HG02973 (cell line): Measurements from ENCODE around the gene VSTM5.

Source experiments
- ATAC-seq: cut with Tn5 transposase; IDR thresholded peaks from one replicate; pipeline ENCODE4 v1.9.1; 2021; ENCODE audit warnings: moderate library complexity; ENCODE audit not compliant: unreplicated experiment

The VSTM5 gene

DNA sequence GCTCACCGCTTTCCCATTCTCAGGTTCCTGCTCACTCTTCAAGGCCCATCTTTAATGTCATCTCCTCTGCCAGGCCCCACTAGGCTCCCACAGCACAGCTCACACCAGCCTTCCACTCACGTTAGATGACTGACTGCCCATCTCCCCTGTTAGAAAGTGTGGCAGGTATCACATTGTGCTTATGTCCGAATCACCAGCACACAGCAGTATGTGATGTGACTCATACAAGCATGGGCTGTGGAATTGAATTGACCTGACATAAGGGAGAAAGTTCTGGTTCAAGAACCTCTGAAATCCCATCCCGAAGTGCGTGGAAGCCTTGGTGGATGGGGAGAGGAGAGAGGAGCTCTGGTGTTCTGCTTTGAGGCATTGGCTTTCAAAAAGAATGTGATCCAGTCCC lies 6.5 kb downstream of the VSTM5 start:
- no peak for ATAC-seq

DNA sequence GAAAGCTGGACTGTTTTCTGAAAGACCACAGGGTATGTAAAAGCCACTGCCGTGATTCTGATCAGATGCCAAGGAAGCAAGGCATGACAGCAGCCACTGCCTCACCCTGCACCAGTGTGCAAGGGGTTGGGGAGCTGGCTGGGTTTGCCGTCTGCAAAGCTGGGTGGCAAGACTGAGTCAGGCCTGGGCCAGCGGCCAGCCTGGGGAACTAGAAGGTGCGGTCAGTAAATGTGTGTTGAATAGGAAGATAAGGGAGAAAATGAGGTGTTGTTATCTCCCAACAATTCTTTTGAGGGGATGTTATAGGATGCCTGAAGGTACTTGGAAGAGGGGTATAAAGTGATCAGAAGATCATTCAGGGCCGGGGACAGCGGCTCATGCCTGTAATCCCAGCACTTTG lies 8.0 kb downstream of the VSTM5 start:
- no peak for ATAC-seq

DNA sequence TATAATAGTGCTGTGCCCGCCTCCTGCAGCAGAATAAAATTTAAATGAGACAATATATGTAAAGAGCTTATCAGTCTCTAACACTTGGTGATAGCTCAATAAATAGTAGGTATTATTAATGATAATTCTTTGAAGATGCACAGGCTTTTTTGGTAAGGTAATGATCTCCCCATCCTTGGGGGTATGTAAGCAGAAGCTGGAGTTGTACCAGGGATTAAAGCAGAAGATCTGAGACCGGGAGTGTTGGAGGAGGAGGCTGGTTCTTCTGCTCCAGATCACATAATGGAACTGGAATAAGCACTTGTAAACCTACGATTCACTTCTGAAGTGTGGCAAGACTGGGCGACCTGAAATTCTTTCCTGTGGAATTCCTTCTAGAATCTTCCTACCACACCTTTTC lies 8.4 kb downstream of the VSTM5 start:
- no peak for ATAC-seq

DNA sequence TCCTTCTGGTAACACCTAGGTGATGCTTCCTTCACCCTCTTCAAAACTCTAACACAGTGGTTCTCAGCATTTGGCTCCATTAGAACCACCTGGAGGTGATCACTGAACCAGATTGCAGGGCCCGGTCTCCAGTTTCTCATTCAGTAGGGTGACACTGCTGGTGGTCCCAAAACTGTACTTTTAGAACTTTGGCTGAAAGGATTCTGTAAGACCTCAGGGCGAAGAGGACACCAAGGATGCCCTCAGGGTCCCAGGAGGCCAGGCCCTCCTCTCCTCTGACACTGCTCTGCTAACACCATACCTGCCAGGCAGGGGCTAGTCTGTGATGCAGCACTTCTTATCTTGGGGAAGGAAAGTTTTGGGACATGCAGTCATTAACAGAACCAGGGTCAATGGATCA lies 9.0 kb downstream of the VSTM5 start:
- ATAC-seq: no peak

DNA sequence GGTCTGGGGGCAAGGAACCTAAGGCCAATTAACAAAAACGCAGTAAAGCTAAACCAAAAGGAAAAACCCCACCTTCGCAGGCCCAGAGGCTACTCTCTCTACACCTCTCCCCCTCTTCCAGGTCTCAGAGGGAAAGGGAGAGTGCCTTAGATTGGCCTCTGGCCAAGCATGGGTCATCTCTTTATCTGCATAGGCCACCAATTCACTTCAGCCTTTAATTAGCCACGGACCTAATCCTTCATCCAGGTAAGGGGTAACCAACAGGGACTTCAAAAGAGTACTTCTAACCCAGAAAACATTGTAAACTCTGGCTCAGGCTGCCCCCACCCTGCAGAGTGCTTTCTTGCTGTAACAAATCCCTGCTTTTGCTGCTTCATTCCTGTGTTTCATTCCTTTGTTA lies 9.4 kb downstream of the VSTM5 start:
- no peak for ATAC-seq

DNA sequence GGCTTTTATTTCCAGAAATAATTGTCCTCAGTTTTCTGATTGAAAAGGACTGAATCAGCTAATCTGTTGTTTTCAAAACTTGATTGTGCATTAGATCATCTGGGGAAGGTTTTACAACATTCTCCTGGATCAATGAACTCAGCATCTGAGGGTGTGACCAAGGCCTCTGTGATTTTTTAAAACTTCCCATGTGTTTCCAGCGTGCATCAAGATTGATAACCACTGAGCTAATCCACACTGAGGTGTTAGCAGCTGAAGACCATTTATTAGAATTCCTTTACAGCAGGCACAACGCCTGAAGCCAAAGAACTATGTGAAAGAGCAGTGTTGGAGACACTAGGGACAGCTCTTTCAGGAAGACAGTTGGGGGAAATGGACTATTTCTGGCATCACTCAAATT lies 10.2 kb downstream of the VSTM5 start:
- ATAC-seq: no peak

DNA sequence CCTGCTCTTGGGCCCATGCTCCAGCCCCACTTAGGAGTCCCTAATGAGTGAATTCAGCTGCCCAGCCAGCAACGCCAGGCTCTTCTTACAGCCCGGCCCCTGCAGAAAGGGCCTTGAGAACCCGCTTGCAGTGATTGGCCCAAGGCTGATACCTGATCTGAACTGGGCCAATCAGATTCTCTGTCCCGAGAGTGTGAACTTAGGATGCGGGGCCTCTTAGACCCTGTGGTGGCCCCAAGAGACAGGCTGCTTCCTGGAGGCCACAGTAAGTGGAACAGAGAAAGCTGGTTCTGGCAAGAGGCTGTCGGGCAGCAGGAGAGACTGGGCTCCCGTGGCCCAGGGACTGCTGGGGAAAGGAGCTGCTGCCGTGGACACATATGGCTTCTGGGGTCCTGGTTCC lies 11.5 kb downstream of the VSTM5 start:
- ATAC-seq: no peak

DNA sequence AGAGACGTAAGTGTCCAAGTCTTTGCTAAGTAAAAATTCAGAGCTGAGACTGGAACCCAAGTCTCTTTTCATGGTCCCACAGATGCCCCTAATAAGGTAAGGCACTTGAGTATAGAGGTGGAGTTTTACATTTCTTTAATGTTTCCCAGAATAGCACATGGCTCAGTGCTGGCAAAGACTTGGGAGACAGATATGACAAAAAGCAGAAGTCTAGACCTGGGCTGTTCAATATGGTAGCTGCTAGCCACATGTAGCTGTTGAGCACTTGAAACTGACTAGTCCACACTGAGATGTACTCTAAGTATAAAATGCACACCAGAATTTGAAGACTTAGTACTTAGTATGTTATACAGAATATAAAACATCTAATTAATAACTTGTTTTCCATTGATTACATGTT lies 17.6 kb downstream of the VSTM5 start:
- ATAC-seq: no peak

DNA sequence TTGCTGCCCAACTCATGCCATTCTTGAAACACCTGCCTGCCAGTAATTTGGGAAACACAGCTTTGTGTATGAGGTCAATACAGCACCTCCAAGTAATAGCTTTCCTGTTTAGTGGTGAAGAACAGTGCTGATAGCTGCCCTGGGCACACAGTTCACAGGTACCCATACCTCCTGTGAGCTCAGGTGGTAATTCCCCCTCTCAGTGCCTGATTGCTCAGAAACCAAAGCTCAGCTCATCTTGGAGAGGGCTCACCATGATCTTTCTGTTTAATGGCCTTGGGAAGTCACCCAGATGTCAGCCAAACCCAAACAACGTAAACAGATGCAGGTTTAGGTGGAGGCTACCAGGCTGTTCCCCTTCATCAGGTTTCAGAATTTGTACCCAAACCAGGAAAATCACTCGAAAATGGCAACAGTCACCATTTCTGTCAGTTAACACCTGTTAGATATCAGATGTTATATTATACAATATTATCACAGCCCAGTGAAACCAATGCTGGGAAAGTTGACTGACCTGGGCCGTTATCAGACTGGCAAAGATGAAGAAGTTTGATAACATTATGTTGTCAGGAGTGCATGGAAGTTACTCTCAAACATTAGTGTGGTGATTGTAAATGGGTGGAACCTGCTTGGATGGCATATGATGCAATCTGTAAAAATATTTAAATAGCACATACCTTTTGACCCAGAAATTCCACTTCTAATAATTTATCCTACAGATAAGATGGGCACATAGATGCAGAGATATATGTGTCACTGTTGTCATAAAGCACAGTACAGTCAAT lies 18.9 kb downstream of the VSTM5 start:
- no peak for ATAC-seq

DNA sequence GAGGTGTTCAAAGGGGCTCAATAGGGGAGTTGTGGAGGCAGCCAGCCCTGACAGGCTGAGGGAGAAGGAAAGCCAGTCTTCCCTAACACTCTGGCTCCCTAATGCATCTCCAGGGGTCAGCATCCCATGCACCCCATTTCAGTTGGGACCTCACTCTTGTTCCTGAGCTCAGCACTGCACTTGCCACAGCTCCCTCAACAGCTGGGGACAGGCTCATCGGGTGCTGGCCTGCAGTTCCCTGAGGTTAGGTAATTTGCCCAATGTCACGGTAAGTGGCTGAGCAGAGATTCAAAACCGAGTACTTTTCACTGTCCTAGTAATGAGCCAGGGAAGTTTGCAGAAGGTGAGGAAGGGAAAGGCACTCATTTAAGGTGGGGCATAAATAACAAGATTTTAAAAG lies 20.8 kb downstream of the VSTM5 start:
- no peak for ATAC-seq

DNA sequence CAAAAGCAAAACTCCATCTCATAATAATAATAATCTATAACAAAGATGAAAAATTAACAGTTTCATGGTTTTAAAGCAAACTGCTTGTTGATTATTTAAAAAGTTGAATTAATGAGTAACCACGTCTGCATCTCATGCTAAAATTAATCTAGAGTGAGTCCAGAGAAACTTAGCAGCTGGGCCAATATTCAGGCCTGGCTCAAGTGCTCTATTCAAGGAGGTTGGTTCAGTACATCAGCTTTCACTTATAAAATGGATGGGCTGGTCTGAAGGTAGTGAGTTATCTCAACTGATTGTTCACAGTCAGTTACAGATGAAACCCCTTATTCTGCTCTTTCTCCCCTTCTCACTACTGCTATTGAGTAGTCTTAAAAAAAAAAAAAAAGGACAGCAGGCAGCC lies 23.1 kb downstream of the VSTM5 start:
- no peak for ATAC-seq

DNA sequence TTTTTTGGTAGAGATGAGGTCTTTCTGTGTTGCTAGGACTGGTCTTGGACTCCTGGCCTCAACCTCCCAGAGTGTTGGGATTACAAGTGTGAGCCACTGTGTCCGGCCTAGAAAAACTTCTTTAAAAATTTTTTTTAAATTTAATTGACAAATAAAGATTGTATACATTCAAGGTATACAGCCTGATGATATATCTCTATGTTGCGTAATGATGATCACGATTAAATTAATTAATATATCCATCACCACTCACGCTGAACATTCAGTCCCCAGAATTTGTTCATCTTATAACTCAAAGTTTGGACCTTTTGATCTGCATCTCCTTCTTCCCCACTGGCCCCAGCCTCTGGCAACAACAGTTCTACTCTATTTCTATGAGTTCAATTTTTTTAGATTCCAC lies 27.2 kb downstream of the VSTM5 start:
- ATAC-seq: no peak

DNA sequence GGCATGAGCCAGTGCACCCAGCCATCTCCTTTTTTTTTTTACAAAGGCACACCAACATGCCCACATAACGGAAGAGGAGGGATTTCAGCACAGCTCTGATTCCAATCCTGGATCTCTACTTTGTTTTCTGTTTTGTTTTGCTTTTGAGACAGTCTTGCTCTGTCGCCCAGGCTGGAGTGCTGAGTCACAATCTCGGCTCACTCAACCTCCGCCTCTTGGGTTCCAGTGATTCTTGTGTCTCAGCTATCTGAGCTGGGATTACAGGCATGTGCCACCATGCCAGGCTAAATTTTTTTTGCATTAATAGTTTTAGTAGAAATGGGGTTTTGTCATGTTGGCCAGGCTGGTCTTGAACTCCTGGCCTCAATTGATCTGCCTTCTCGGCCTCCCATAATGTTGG lies 28.1 kb downstream of the VSTM5 start:
- no peak for ATAC-seq

DNA sequence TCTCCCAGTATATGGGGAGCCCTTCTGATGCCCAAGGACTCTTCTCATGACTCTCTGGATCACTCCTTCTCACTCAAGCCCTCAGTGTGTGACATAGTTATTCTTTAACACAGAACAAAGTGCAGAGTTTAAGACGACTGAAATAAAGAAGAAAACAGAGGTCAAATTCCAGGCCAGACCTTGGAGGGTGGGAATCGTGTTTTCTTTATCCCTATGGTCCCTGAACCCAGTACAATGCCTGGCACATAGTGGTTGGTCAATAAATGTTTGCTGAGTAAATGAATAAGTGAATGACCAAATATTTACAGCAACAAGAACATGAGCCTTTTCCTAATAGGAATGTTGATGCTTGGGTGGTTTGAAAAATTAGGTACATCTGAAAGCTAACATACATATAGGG lies 28.8 kb downstream of the VSTM5 start:
- ATAC-seq: no peak

DNA sequence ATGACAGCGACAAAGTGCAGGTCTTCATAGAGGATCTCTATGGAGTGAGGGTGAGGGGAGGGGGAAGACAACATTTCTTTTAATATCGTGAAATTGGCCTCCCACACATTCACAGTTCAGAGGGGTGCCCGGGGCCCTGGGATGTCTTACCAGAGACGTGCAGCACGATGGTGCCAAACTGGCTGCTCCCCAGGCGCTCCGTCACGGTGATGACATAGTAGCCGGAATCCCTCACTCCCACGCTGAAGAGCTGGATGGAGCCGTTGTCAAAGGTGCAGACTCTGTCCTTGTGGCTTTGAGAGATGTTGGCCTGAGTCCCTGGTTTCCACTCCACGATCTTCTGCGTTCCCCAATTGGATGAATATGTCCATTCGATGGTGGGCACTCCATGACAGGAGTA lies 29.6 kb downstream of the VSTM5 start:
- ATAC-seq: no peak

DNA sequence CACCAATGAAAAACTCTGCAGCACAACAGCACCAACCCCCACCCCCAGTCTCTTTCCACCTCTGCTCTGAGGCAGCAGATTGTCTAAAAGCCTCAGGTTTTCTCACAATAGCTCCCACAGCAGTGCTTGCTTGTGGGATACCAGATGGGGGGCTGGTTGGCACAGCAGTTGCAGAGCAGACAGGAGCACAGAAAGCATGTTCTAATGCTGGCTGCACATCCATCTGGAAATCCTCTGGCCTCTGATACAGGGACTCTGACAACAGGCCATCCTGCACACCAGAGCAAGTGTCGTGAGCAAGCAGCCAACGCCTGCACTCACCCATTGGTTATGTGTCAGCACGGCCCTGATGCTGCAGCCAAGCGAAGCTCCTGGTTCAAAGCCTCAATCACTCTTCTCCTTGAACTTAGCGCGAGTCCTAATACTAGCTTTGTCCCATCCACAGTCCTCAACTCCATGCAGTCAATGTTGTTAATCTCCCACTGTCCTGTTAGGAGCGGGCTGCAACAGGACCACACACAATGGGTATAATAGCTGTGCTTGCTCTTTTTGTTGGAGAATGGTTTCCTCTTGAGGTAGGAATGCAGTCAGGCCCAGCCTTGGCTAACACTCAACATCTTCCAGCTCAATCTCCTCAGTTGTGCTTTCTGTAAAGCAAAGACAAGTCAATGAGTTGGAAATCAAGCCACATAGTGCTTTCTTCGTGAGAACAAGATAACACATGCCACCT lies 30.3 kb downstream of the VSTM5 start:
- ATAC-seq: no peak

DNA sequence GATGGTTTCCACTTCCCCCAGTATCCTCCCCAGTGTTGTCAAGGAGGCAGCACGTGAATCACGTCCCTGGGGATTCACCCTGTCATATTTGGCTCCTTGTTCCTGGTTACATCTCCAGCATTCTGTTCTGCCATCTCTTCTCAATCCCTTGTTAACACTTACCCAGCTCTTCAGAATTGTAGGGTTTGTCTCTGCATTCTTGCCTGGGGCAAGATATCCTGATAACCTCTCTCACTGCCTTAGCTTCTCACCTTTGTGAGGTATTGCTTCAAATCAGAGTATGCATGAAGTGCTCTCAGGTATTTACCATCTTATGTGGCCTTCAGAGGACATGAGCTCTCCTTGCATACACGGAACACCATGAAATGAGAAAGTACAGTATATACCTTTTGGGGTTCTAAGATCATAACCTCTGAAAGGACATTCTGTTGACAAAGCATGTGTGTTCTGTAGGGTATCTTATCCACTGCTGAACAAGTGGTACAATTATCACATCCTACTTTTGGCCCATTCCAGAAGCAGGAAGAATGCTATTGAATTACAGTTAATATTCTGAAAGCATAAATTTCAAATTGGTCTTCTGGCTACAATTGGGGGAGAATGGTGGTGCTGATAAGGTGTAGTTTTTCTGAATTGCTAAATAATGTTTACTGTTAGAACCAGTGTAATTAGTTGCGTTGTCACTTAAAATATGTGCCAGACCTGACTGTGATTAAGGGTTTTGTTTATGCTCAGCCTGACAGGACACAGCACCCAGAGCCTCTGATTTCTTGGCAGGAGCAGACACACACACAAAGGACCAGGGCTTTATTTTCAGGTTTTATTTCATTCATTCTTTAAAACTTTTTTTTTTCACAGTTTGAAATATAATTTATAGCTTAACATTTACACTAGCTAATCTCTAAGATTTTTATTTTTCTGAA lies 32.7 kb downstream of the VSTM5 start:
- ATAC-seq: no peak

DNA sequence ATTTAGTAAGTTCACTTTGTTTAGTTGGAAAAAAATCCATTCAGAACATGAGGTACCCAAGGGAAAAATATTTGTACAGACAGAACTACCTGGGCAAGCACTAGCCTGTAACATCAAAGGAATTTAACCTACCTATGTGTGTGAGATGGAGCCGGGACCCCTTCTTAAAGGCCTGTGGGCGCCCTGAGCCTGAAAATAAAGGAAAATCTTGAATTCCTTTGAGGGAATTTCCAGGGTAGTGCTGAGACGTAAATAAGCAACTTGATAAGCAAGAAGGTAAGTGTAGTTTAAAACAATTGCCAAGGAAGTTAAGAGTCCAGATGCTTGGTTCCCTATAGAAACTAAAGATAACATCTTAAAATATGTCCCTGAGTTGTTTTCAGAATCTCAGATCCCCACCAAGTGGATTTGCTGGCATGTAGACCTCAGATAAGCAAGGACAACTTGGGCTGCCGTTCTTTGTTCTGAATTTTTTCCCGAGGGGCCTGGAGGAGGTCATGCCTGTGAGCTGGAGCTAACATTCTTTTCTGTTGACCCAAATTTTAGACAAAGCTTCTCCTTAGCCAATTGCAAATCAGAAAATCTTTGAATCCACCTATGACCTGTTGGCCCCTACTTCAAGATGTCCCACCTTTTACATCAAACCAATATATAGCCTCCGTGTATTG lies 35.3 kb downstream of the VSTM5 start:
- ATAC-seq: no peak

DNA sequence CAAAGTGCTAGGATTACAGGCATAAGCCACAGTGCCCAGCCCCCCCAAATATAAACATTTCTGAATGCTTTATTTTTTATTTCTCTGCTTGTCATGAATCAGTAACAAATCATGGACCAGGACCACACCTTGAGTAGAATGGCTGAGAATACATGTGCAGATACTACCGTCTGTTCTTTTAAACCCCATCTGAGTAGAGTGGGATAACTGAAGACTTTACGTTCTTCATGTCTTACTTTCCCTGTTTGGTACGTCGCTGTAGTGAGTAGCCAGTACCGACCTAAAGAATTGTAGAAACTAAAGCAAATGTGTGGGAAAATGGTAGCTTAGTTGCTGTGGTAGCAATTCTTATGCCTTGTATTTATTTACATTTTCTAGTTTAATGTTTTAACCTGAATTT lies 36.4 kb downstream of the VSTM5 start:
- ATAC-seq: no peak

DNA sequence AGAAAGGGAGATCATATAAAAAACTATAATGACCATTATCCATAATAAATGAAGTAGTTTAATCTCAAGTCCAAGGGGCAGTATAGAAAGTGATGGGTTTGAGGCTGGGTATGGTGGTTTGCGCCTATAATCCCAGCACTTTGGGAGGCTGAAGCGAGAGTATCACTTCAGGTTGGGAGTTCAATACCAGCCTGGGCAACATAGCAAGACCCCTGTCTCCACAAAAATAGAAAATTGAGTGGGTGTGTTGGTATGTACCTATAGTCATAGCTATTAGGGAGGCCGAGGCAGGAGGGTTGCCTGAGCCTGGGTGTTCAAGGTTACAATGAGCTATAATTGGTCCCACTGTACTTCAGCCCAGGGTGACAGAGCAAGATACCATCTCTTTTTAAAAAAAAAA lies 42.4 kb downstream of the VSTM5 start:
- ATAC-seq: no peak

DNA sequence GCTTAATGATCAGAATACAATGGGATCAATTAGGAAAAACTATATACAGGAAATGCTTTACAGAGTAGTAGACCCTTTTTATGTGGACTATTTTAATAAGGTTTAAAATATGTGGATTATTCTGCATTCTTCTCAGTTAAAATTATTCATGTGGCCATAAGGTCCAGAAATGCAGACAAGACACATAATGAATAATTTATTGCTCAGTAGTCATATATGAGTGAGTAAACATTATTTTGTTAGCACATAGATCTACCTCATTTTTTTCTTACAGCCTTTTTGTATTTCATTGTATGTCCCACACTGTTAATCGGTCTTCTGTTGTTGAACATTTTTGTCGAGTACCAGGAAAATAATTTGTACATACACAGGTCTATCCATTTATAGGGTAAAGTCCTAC lies 45.5 kb downstream of the VSTM5 start:
- no peak for ATAC-seq
